Astrocyte of the cerebellum (primary cell): ENCODE data around the gene CCDC47.
"Not testable (repeated sequence)": the region's sequence is repeated elsewhere in the genome, so short reads cannot be mapped to it uniquely, and the experiment has no call there.

ENCODE experiments used
- DNase-seq: peaks from one replicate; pipeline ENCODE4 v3.0.0-alpha.2; 2011; ENCODE audit warnings: low read depth
- H3K4me3 ChIP-seq: 2 replicates; pipeline ENCODE4 v1.5.1; 2011; ENCODE audit warnings: mild to moderate bottlenecking, low read depth, low read length, moderate library complexity
- in situ Hi-C: cut with HindIII; loops from 2 replicates; pipeline ENCODE4 v1.10.0; 2017; ENCODE audit warnings: low sequenced_read_pairs
- TF ChIP-seq, protein P1 (sequence below): IDR thresholded peaks from 2 replicates; pipeline ENCODE4 v1.5.1; 2012; ENCODE audit warnings: low read length, low read depth, moderate library complexity, mild to moderate bottlenecking; ENCODE audit errors: missing control alignments

The CCDC47 gene

DNA sequence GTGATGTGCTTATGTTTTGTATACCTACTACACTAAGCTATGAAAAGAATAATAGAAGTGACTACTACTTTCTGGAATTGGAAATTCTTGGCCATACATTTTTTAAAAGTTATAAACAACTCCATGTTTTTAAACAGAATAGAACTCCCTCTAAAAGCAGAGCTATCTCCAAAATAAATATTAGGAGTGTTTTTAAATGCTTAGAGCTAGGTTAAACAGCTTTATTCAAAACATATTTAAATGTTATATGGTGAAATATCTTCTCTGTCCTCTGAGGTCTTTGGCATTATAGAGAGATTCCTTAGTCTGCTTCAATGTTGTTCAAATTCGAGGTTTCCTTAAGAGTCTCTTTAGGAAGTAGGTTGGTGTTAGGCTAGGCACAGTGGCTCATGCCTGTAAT lies 30.9 kb upstream of the CCDC47 start:
- no peak for DNase-seq
- in situ Hi-C loops, result no loop called here
- H3K4me3 ChIP-seq, result no peak overlapping the region
- TF ChIP-seq, protein P1, sequence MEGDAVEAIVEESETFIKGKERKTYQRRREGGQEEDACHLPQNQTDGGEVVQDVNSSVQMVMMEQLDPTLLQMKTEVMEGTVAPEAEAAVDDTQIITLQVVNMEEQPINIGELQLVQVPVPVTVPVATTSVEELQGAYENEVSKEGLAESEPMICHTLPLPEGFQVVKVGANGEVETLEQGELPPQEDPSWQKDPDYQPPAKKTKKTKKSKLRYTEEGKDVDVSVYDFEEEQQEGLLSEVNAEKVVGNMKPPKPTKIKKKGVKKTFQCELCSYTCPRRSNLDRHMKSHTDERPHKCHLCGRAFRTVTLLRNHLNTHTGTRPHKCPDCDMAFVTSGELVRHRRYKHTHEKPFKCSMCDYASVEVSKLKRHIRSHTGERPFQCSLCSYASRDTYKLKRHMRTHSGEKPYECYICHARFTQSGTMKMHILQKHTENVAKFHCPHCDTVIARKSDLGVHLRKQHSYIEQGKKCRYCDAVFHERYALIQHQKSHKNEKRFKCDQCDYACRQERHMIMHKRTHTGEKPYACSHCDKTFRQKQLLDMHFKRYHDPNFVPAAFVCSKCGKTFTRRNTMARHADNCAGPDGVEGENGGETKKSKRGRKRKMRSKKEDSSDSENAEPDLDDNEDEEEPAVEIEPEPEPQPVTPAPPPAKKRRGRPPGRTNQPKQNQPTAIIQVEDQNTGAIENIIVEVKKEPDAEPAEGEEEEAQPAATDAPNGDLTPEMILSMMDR, result no peak

DNA sequence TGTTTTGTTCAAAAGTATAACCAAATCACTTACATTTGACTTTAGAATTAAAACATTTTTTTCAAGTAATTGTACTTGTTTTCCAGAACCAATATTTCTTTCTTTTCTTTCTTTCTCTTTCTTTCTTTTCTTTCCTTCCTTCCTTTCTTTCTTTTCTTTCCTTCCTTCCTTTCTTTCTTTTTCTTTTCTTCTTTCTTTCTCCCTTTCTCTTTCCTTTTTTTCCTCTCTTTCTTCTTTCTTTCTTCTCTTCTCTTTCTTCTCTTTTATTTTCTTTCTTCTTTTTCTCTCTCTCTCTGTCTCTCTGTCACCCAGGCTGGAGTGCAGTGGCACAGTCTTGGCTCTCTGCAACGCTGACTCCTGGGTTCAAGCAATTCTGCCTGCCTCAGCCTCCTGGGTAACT lies 27.4 kb upstream of the CCDC47 start:
- H3K4me3 ChIP-seq, result no peak overlapping the region
- no peak for DNase-seq
- TF ChIP-seq, protein P1, result no peak
- in situ Hi-C loops, result no loop called here

DNA sequence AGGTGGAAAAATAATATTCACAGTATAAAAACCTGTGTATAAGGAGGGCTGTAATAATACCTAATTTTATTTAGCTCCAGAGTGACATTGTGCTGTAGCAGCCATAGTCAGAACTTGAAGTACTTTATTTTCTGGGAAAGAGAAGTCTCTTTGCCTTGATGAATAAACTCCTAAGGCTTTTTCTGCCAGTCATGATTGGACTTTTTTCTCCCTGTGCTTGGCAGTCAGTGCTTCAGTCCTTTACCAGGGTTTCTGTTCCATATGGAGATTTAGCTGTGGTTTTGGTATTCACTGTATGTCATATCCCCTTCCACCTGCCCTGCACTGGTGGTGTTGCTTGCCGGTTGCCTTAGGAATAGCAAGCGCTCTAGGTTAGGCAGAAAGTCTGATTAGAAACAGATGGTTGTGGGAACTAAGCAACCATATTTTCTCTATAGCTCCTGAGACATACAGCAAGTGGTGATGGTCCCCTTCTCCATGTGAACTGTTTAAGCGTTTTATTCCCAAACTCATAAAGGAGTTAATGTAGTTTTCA lies 25.2 kb upstream of the CCDC47 start:
- no peak for DNase-seq
- no peak overlapping the region for H3K4me3 ChIP-seq
- TF ChIP-seq, protein P1, result no peak
- in situ Hi-C loops, result no loop called here

DNA sequence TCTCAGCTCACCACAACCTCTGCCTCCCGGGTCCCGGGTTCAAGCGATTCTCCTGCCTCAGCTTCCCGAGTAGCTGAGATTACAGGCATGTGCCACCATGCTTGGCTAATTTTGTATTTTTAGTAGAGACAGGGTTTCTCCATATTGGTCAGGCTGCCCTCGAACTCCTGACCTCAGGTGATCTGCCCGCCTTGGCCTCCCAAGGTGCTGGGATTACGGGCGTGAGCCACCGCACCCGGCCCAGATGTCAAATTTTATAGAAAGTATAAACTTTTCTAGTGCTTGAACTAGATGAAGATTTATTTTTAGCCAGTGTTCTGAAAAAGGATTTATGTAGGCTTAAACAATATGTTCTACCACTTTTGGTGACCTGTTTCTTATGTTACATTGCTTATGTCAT lies 23.0 kb upstream of the CCDC47 start:
- H3K4me3 ChIP-seq, in situ Hi-C loops, DNase-seq: not testable (repeated sequence)

DNA sequence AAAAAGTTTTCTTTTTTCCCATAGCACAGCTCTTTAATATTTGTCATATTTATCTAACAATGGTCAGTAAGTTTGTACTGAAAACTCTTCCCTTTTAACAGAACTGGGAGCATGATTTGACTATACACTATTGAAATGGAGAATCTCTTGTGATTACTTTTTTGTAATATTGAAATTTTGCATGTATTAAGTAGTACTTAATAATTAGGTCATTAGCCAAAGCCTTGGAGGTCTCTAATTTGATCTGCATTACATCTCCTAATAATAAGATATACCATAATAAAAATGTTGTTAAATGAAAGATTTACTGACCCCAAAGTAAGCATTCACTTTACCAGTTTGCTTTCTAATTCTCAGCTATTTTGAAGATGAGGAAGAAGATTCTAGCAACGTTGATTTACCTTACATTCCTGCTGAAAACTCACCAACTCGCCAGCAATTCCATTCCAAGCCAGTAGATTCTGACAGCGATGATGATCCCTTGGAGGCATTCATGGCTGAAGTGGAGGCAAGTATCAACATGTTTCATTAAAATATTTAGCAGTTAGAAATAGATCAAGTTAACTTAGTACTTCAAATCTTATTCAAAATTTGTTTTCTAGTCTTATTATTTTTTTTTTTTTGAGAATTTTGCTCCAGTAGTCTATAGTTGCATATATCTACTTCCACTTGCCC lies 18.8 kb upstream of the CCDC47 start:
- TF ChIP-seq, protein P1, result no peak
- in situ Hi-C loops, result no loop called here
- no peak for DNase-seq
- H3K4me3 ChIP-seq, result no peak overlapping the region

DNA sequence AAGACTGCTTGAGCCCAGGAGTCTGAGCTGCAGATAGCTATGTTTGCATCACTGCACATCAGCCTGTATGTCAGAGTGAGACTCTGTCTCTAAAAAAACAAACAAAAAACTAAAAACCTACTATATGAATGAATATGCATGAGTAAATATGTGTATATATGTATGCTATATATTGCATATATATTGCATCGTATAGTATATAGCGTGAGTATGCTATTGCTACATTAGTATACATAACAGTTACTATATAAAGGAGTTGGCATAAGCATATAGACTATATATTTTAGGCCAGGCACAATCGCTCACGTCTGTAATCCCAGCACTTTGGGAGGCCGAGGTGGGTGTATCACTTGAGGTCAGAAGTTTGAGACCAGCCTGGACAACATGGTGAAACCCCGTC lies 16.7 kb upstream of the CCDC47 start:
- no peak overlapping the region for H3K4me3 ChIP-seq
- in situ Hi-C loops, result no loop called here
- no peak for DNase-seq
- TF ChIP-seq, protein P1, result no peak

DNA sequence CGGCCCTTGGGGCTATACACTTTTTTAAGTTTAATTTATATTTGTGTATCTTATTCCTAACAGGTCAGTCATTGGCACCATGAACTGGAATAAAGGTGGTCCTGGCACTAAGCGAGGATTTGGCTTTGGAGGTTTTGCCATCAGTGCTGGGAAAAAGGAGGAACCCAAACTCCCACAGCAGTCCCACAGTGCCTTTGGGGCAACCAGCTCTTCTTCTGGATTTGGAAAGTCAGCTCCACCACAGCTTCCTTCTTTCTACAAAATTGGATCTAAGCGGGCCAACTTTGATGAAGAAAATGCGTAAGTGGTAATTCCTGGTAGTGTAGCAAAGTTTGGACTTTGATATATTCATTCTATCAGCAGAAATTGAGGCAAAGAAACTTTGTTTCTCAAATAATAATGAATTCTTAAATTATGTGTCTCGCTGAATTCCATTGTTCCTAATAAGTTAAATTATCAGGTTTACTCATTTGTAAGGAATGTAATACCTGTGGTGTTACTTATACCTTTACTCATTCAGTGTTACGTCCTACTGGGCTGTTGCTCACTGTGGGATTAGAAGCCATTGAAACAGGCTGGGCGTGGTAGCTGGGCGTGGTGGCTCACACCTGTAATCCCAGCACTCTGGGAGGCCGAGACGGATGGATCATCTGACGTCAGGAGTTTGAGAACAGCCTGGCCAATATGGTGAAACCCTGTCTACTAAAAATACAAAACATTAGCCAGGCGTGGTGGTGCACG lies 13.7 kb upstream of the CCDC47 start:
- TF ChIP-seq, protein P1, result no peak
- H3K4me3 ChIP-seq, result no peak overlapping the region
- no peak for DNase-seq
- in situ Hi-C loops, result no loop called here
